AG04449 (cell line): ENCODE data around the gene ZNF503.

Source experiments
- CTCF ChIA-PET: fragments of 350-600 bp; formaldehyde crosslinking; extraction: SDS; loops from one replicate; lab custom pipeline; 2021; ENCODE audit warnings: antibody characterized with exemption; lab: Yijun Ruan, JAX
- POLR2A ChIA-PET: fragments of 400-600, 350-600 bp; formaldehyde crosslinking; extraction: SDS; loops from one replicate; lab custom pipeline; 2020; ENCODE audit warnings: antibody characterized with exemption, inconsistent platforms; lab: Yijun Ruan, JAX
- DNase-seq: peaks from one replicate; pipeline ENCODE4 v3.0.0-alpha.2; 2010; ENCODE audit warnings: low read depth, low spot score
- H3K4me3 ChIP-seq: 2 replicates; pipeline ENCODE4 v1.5.1; 2011; ENCODE audit warnings: low read depth, mild to moderate bottlenecking, control low read depth, low read length
- TF ChIP-seq, protein P1 (sequence below): IDR thresholded peaks from one replicate; pipeline ENCODE4 v1.5.1; 2011; ENCODE audit warnings: mild to moderate bottlenecking, moderate library complexity, low read length, control low read depth, inconsistent platforms; ENCODE audit not compliant: insufficient read depth; ENCODE audit errors: missing control alignments

Gene ZNF503

GRCh38 chr10:75422913-75423312 lies 21.3 kb upstream of the ZNF503 start:
- H3K4me3 ChIP-seq, result no peak overlapping the region
- no peak for DNase-seq
- TF ChIP-seq, protein P1, sequence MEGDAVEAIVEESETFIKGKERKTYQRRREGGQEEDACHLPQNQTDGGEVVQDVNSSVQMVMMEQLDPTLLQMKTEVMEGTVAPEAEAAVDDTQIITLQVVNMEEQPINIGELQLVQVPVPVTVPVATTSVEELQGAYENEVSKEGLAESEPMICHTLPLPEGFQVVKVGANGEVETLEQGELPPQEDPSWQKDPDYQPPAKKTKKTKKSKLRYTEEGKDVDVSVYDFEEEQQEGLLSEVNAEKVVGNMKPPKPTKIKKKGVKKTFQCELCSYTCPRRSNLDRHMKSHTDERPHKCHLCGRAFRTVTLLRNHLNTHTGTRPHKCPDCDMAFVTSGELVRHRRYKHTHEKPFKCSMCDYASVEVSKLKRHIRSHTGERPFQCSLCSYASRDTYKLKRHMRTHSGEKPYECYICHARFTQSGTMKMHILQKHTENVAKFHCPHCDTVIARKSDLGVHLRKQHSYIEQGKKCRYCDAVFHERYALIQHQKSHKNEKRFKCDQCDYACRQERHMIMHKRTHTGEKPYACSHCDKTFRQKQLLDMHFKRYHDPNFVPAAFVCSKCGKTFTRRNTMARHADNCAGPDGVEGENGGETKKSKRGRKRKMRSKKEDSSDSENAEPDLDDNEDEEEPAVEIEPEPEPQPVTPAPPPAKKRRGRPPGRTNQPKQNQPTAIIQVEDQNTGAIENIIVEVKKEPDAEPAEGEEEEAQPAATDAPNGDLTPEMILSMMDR, result no peak
- ChIA-PET POLR2A (no interaction called here), CTCF (interaction anchor here (1.3 kb wide), 1 partner anchor 12 kb away, joined by 4 read pairs; no protein-coding TSS in a partner anchor)

DNA sequence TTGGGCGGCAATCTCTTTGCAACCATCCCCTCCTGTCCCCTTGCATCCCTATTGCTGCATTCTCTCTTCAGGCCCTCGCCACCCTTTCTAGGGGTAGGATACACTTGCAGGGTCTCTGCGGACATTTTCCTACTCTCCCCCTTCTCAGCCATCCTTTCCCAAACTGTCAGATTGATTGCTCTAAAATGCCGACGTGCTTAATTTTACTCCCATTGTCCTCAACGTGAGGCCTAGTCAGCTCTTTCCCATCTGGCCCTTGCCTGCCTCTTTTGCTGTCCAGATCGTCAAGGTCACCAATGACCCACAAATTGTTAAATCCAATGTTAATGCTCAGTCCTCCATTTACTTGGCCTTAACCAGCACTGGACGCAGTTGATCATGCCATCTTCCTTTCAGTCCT lies 17.1 kb upstream of the ZNF503 start:
- TF ChIP-seq, protein P1, result no peak
- H3K4me3 ChIP-seq, result no peak overlapping the region
- no peak for DNase-seq
- CTCF ChIA-PET, result no interaction called here
- POLR2A ChIA-PET, result no interaction called here

GRCh38 chr10:75418293-75418692 lies 16.7 kb upstream of the ZNF503 start:
- TF ChIP-seq, protein P1, result no peak
- POLR2A ChIA-PET, result no interaction called here
- no peak overlapping the region for H3K4me3 ChIP-seq
- DNase-seq, result no peak
- CTCF ChIA-PET, result no interaction called here

DNA sequence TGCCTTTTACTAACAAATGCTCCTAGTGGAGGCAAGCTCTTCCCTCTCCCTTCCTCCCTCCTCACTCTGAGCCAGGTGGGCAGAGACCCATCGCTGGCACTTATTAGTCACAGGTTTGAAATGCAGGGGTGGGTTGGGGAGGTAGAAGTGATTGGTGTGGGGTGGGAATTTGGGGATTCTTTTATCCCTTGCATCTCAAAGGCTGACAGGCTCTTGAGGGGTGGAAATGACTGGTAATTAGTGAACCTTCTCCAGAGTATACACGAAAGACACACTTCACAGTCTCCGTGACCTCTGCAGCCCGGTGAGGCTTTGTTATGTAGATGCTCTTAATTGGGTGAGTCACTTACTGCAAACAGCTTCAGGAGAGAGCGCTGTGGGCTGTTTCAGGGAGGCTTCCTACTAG lies 16.0 kb upstream of the ZNF503 start:
- H3K4me3 ChIP-seq, result no peak overlapping the region
- no peak for DNase-seq
- CTCF ChIA-PET, result no interaction called here
- TF ChIP-seq, protein P1, result no peak
- POLR2A ChIA-PET, result no interaction called here

GRCh38 chr10:75414527-75414926 lies 13.0 kb upstream of the ZNF503 start:
- ChIA-PET POLR2A (no interaction called here), CTCF (no interaction called here)
- TF ChIP-seq, protein P1, result no peak
- no peak overlapping the region for H3K4me3 ChIP-seq
- no peak for DNase-seq

DNA sequence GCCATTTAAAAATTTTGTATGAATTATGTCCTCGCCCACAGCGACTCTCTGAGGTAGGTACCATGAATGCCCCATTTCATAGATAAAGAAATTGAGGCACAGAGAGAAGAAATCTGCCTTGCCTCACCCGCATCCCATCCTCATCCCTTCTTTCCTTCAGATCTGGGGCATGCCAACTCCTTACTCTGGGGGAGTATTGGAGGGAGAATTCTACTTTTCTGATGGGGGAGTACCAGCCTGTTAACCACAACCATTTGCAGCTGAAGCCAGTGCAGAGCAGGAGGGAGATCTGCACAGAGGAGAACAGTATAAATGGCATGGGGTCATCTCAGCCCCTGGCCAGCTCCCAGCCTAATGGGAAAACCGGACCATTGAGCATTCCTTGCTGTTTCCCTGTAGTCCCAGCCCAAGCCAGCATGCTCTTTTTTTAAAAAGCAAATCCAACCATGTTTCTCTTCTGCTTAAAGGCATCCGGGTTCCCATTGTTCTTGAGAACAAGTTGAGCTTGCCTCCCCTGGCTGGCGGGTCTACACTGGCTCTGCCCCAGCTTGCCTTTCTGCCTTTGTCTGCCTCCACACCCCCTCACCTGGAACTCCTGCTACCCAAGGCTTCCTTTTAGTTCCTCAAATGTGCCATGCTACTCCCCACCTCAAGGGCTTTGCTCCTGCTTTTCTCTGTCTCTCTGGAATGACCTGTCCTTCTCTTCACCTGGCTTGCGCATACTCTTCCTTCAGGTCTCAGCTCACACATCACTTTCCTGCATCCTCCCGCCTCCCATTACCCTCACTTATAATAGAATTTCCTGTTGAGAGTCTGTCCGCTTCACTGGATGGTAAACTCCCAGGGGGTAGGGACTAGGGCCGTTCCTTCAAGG lies 8.8 kb upstream of the ZNF503 start:
- ChIA-PET CTCF (interaction anchor here (0.6 kb wide), 1 partner anchor 10 kb away, joined by 3 read pairs; no protein-coding TSS in a partner anchor), POLR2A (no interaction called here)
- no peak overlapping the region for H3K4me3 ChIP-seq
- TF ChIP-seq, protein P1, result no peak
- DNase-seq, result no peak
